ENCODE results near the gene ENTPD6.

GRCh38 chr20:25160467-25160866 lies 35.0 kb upstream of the ENTPD6 start:
- no peak for TF ChIP-seq CTCF (conservative IDR thresholded peaks at IDR 0.05)
- TF ChIP-seq EZH2 (IDR thresholded peaks at IDR 0.05; ENCODE audit: low read depth) = no peak

All from PC-9 (cell line).